ENCODE data around the gene SLC2A6. TPM values are rescaled to one million over a fixed set of nuclear protein-coding genes. Genes with fewer than 3 reads are reported as not detected.

SLC2A6 gene
- total RNA-seq, 1 experiment from 2014 or later = 20.5 TPM

Other genes with a start within 250 kb of the SLC2A6 start
- not detected in 2 replicates for gene ABO, start 203.9 kb downstream of the SLC2A6 start, total RNA-seq (2014; rRNA removed)
- 28.0 TPM in 2 replicates for gene SURF6, start 142.9 kb downstream of the SLC2A6 start, total RNA-seq (2014; rRNA removed)
- 20.5 and 24.5 TPM in 2 replicates for gene MED22, start 131.0 kb downstream of the SLC2A6 start, total RNA-seq (2014; rRNA removed)
- gene RPL7A, start 130.9 kb downstream of the SLC2A6 start, total RNA-seq (2014; rRNA removed) = 998 and 1,156 TPM in 2 replicates
- 15.7 and 28.1 TPM in 2 replicates for gene SURF1, start 122.6 kb downstream of the SLC2A6 start, total RNA-seq (2014; rRNA removed)
- gene SURF2, start 122.5 kb downstream of the SLC2A6 start, total RNA-seq (2014; rRNA removed) = 103 and 134 TPM in 2 replicates
- 161 and 173 TPM in 2 replicates for gene SURF4, start 103.0 kb downstream of the SLC2A6 start, total RNA-seq (2014; rRNA removed)
- gene STKLD1, start 102.7 kb downstream of the SLC2A6 start, total RNA-seq (2014; rRNA removed) = 0.52 and 4.1 TPM in 2 replicates
- gene REXO4, start 61.1 kb downstream of the SLC2A6 start, total RNA-seq (2014; rRNA removed) = 34.1 and 37.8 TPM in 2 replicates
- 0.86 and 0.95 TPM in 2 replicates for gene ADAMTS13, start 56.7 kb downstream of the SLC2A6 start, total RNA-seq (2014; rRNA removed)
- gene CACFD1, start 19.1 kb downstream of the SLC2A6 start, total RNA-seq (2014; rRNA removed) = 7.5 and 10.0 TPM in 2 replicates
- not detected in 2 replicates for gene MYMK, start 45.9 kb upstream of the SLC2A6 start, total RNA-seq (2014; rRNA removed)
- gene ADAMTSL2, start 55.6 kb upstream of the SLC2A6 start, total RNA-seq (2014; rRNA removed) = not detected in 2 replicates
- not detected in 2 replicates for gene FAM163B, start 130.3 kb upstream of the SLC2A6 start, total RNA-seq (2014; rRNA removed)
- not detected in 2 replicates for gene DBH, start 157.3 kb upstream of the SLC2A6 start, total RNA-seq (2014; rRNA removed)

Data from PC-3 (cell line).